Measurements from ENCODE around the gene KRT35. TPM values are rescaled to one million over a fixed set of nuclear protein-coding genes. Genes with fewer than 3 reads are reported as not detected.

Gene KRT35
- total and polyA plus RNA-seq, 2 of the 13 experiments (the other 11 are each of a cell fraction or from before 2014, with no cell fraction given) = not detected

DNA sequence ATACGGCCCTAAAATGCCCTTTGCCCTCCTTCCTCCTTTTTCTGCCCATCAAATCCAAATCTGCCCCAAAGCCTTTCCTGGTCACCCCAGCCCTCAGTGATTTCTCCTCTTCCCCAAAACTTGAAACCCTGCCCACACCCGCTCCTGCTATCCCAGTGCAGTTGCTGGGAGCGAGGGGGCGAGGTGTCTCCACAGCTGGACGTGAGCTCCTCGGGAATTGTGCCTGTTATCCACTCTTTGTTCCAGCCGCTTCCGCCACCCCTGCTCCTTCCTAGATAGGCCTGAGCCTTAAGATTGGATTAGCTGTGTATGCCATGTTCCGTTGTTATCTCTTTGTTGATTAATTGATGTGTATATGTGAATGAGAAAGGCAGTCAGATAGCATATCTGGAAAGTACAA is 2.6 kb upstream of the KRT35 start:
- Histone ChIP-seq H3K4me1 (ENCODE audit: insufficient read depth, low read length) (no peaks in the 10 kb centered on the region), H2AFZ (ENCODE audit: low read length) (no peak overlapping the region), H3K36me3 (replicated peaks in 1 of 2; ENCODE audit: control insufficient read depth in 1 of 2, insufficient read depth in 2 of 2, low read length in 2 of 2) (no peaks in the 10 kb centered on the region), H3K27me3 (ENCODE audit: control insufficient read depth in 1 of 2, insufficient read depth in 2 of 2, low read length in 2 of 2) (peaks cover 1 to 27% of the 10 kb centered on the region in 2 experiments; a peak in 4 of 5 replicates), H3K4me3 (replicated peaks in 1 of 3; ENCODE audit: insufficient read depth in 1 of 3, low read depth in 2 of 3, low read length in 3 of 3) (no peak overlapping the region), H3K9ac (ENCODE audit: insufficient read depth, low read depth, low read length) (no peak overlapping the region), H4K20me1 (ENCODE audit: insufficient read depth, low read length) (no peaks in the 10 kb centered on the region), H3K79me2 (ENCODE audit: insufficient read depth, low read length) (no peaks in the 10 kb centered on the region), H3K4me2 (ENCODE audit: low read depth, low read length) (no peak overlapping the region), H3K27ac (ENCODE audit: extremely low read length, insufficient read depth, low read length) (no peak overlapping the region), H3K9me3 (ENCODE audit: low read length) (no peaks in the 10 kb centered on the region)
- ChIA-PET CTCF (ENCODE audit: low intra/inter-chr PET ratio, low total read pairs) (no interaction called here), POLR2A (no interaction called here)
- no peak for ATAC-seq
- no peak for FAIRE-seq
- WGBS (ENCODE audit: low lambda C conversion rate) = 53% methylated on average over 9 of the region's 9 CpGs
- in situ Hi-C loops (cut with HindIII; ENCODE audit: extremely low pct_ligation_motif_present, low pct_unique_long_range_greater_than_20kb) (no loop called here), intact Hi-C loops (cut with micrococcal nuclease; ENCODE audit: unreplicated experiment) (no loop called here)
- no TSS peak for BruUV-seq (replicated peaks)
- no peak for DNase-seq (ENCODE audit: low spot score)
- no peak for TF ChIP-seq ZMAT3 (CRISPR knock-in tag; conservative IDR thresholded peaks at IDR 0.05)
- TF ChIP-seq SIX1 (CRISPR knock-in tag; IDR thresholded peaks at IDR 0.05; ENCODE audit: borderline replicate concordance) = no peak
- TF ChIP-seq, protein P1, sequence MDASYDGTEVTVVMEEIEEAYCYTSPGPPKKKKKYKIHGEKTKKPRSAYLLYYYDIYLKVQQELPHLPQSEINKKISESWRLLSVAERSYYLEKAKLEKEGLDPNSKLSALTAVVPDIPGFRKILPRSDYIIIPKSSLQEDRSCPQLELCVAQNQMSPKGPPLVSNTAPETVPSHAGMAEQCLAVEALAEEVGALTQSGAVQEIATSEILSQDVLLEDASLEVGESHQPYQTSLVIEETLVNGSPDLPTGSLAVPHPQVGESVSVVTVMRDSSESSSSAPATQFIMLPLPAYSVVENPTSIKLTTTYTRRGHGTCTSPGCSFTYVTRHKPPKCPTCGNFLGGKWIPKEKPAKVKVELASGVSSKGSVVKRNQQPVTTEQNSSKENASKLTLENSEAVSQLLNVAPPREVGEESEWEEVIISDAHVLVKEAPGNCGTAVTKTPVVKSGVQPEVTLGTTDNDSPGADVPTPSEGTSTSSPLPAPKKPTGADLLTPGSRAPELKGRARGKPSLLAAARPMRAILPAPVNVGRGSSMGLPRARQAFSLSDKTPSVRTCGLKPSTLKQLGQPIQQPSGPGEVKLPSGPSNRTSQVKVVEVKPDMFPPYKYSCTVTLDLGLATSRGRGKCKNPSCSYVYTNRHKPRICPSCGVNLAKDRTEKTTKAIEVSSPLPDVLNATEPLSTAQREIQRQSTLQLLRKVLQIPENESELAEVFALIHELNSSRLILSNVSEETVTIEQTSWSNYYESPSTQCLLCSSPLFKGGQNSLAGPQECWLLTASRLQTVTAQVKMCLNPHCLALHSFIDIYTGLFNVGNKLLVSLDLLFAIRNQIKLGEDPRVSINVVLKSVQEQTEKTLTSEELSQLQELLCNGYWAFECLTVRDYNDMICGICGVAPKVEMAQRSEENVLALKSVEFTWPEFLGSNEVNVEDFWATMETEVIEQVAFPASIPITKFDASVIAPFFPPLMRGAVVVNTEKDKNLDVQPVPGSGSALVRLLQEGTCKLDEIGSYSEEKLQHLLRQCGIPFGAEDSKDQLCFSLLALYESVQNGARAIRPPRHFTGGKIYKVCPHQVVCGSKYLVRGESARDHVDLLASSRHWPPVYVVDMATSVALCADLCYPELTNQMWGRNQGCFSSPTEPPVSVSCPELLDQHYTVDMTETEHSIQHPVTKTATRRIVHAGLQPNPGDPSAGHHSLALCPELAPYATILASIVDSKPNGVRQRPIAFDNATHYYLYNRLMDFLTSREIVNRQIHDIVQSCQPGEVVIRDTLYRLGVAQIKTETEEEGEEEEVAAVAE (CRISPR knock-in tag; IDR thresholded peaks at IDR 0.05; ENCODE audit: borderline replicate concordance) = no peak
- no peak for TF ChIP-seq POGZ (CRISPR knock-in tag; IDR thresholded peaks at IDR 0.05)
- no peak for TF ChIP-seq ARHGAP35 (CRISPR knock-in tag; IDR thresholded peaks at IDR 0.05; ENCODE audit: borderline replicate concordance)
- no peak for TF ChIP-seq FLYWCH1 (CRISPR knock-in tag; IDR thresholded peaks at IDR 0.05)
- no peak for TF ChIP-seq NPAS2 (CRISPR knock-in tag; IDR thresholded peaks at IDR 0.05; ENCODE audit: borderline replicate concordance)
- TF ChIP-seq, protein P2, sequence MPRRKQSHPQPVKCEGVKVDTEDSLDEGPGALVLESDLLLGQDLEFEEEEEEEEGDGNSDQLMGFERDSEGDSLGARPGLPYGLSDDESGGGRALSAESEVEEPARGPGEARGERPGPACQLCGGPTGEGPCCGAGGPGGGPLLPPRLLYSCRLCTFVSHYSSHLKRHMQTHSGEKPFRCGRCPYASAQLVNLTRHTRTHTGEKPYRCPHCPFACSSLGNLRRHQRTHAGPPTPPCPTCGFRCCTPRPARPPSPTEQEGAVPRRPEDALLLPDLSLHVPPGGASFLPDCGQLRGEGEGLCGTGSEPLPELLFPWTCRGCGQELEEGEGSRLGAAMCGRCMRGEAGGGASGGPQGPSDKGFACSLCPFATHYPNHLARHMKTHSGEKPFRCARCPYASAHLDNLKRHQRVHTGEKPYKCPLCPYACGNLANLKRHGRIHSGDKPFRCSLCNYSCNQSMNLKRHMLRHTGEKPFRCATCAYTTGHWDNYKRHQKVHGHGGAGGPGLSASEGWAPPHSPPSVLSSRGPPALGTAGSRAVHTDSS (CRISPR knock-in tag; conservative IDR thresholded peaks at IDR 0.05) = no peak
- no peak for TF ChIP-seq TGIF2 (CRISPR knock-in tag; IDR thresholded peaks at IDR 0.05)
- TF ChIP-seq, protein P3, sequence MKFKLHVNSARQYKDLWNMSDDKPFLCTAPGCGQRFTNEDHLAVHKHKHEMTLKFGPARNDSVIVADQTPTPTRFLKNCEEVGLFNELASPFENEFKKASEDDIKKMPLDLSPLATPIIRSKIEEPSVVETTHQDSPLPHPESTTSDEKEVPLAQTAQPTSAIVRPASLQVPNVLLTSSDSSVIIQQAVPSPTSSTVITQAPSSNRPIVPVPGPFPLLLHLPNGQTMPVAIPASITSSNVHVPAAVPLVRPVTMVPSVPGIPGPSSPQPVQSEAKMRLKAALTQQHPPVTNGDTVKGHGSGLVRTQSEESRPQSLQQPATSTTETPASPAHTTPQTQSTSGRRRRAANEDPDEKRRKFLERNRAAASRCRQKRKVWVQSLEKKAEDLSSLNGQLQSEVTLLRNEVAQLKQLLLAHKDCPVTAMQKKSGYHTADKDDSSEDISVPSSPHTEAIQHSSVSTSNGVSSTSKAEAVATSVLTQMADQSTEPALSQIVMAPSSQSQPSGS (CRISPR knock-in tag; IDR thresholded peaks at IDR 0.05) = no peak
- TF ChIP-seq, protein P4, sequence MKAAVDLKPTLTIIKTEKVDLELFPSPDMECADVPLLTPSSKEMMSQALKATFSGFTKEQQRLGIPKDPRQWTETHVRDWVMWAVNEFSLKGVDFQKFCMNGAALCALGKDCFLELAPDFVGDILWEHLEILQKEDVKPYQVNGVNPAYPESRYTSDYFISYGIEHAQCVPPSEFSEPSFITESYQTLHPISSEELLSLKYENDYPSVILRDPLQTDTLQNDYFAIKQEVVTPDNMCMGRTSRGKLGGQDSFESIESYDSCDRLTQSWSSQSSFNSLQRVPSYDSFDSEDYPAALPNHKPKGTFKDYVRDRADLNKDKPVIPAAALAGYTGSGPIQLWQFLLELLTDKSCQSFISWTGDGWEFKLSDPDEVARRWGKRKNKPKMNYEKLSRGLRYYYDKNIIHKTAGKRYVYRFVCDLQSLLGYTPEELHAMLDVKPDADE (CRISPR knock-in tag; IDR thresholded peaks at IDR 0.05) = no peak
- TF ChIP-seq, protein P5, sequence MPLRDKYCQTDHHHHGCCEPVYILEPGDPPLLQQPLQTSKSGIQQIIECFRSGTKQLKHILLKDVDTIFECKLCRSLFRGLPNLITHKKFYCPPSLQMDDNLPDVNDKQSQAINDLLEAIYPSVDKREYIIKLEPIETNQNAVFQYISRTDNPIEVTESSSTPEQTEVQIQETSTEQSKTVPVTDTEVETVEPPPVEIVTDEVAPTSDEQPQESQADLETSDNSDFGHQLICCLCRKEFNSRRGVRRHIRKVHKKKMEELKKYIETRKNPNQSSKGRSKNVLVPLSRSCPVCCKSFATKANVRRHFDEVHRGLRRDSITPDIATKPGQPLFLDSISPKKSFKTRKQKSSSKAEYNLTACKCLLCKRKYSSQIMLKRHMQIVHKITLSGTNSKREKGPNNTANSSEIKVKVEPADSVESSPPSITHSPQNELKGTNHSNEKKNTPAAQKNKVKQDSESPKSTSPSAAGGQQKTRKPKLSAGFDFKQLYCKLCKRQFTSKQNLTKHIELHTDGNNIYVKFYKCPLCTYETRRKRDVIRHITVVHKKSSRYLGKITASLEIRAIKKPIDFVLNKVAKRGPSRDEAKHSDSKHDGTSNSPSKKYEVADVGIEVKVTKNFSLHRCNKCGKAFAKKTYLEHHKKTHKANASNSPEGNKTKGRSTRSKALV (CRISPR knock-in tag; IDR thresholded peaks at IDR 0.05) = no peak
- TF ChIP-seq SIX4 (CRISPR knock-in tag; IDR thresholded peaks at IDR 0.05) = no peak
